HG02840 (cell line): ENCODE measurements around the gene TRABD.

ENCODE experiments used
- ATAC-seq: cut with Tn5 transposase; IDR thresholded peaks from one replicate; pipeline ENCODE4 v1.9.1; 2021; ENCODE audit warnings: mild to moderate bottlenecking, moderate library complexity, moderate number of reproducible peaks; ENCODE audit not compliant: unreplicated experiment, low FRiP score

Gene TRABD

GRCh38 chr22:50173311-50173982 is 12.3 kb upstream of the TRABD start:
- ATAC-seq, result no peak

- ATAC-seq, result no peak
Observed at GRCh38 chr22:50173983-50174355, 11.7 kb upstream of the TRABD start.

GRCh38 chr22:50174382-50175190 is 11.1 kb upstream of the TRABD start:
- no peak for ATAC-seq

- ATAC-seq, result no peak
Observed at GRCh38 chr22:50175191-50175461, 10.6 kb upstream of the TRABD start.

GRCh38 chr22:50175921-50176849 is 9.5 kb upstream of the TRABD start:
- ATAC-seq, result no peak

- ATAC-seq, result no peak
Observed at GRCh38 chr22:50176850-50177536, 8.7 kb upstream of the TRABD start.

GRCh38 chr22:50177537-50178470 is 7.9 kb upstream of the TRABD start:
- ATAC-seq, result no peak

GRCh38 chr22:50178471-50178864 is 7.2 kb upstream of the TRABD start:
- ATAC-seq, result no peak

GRCh38 chr22:50178871-50179869 is 6.5 kb upstream of the TRABD start:
- ATAC-seq, result no peak

- ATAC-seq, result no peak
Observed at GRCh38 chr22:50179937-50180726, 5.6 kb upstream of the TRABD start.

GRCh38 chr22:50180727-50181521 is 4.8 kb upstream of the TRABD start:
- no peak for ATAC-seq

- ATAC-seq, result no peak
Observed at GRCh38 chr22:50182176-50183081, 3.3 kb upstream of the TRABD start.

- no peak for ATAC-seq
Observed at GRCh38 chr22:50183141-50183971, 2.4 kb upstream of the TRABD start.

GRCh38 chr22:50184004-50184901 is 1.5 kb upstream of the TRABD start:
- no peak for ATAC-seq
